Adipocyte (in vitro differentiated cells): ENCODE measurements around the gene MARVELD1.

ENCODE experiments used
- DNase-seq: peaks from one replicate; pipeline ENCODE4 v3.0.0-alpha.2; 2015; ENCODE audit warnings: low read depth
- H3K27me3 ChIP-seq: replicated peaks from 2 replicates; pipeline ENCODE4 v1.7.0; 2013; ENCODE audit warnings: mild to moderate bottlenecking, low read length, moderate library complexity; ENCODE audit not compliant: control insufficient read depth, insufficient read depth
- H3K36me3 ChIP-seq: 2 replicates; pipeline ENCODE4 v1.7.0; 2013; ENCODE audit warnings: low read length, mild to moderate bottlenecking, moderate library complexity; ENCODE audit not compliant: control insufficient read depth, insufficient read depth, severe bottlenecking
- H3K4me1 ChIP-seq: 2 replicates; pipeline ENCODE4 v1.7.0; 2013; ENCODE audit warnings: mild to moderate bottlenecking, low read length, moderate library complexity; ENCODE audit not compliant: control insufficient read depth, insufficient read depth
- H3K4me3 ChIP-seq: 2 replicates; pipeline ENCODE4 v1.7.0; 2013; ENCODE audit warnings: mild to moderate bottlenecking, low read length, moderate library complexity
- H3K9ac ChIP-seq: 2 replicates; pipeline ENCODE4 v1.7.0; 2013; ENCODE audit warnings: mild to moderate bottlenecking, low read length, moderate library complexity
- H3K9me3 ChIP-seq: 2 replicates; pipeline ENCODE4 v1.7.0; 2013; ENCODE audit warnings: mild to moderate bottlenecking, low read length, moderate library complexity; ENCODE audit not compliant: control insufficient read depth

Gene MARVELD1

GRCh38 chr10:97726636-97727178 lies 13.2 kb downstream of the MARVELD1 start:
- DNase-seq, result peak; percentile 58
- Histone ChIP-seq H3K27me3 (no peaks in the 10 kb centered on the region), H3K9me3 (no peaks in the 10 kb centered on the region), H3K9ac (peak overlapping the region; percentile 8), H3K36me3 (no peaks in the 10 kb centered on the region), H3K4me1 (peaks cover 20% of the 10 kb centered on the region), H3K4me3 (peak overlapping the region; percentile 62)

- Histone ChIP-seq H3K9ac (no peak overlapping the region), H3K36me3 (no peaks in the 10 kb centered on the region), H3K9me3 (no peaks in the 10 kb centered on the region), H3K27me3 (no peaks in the 10 kb centered on the region), H3K4me1 (peaks cover 20% of the 10 kb centered on the region), H3K4me3 (no peak overlapping the region)
- no peak for DNase-seq
These were observed 15.5 kb downstream of the MARVELD1 start for GRCh38 chr10:97729014-97729413.

GRCh38 chr10:97731346-97732051 lies 18.0 kb downstream of the MARVELD1 start:
- peak; percentile 93 for DNase-seq
- Histone ChIP-seq H3K4me1 (peaks cover 10% of the 10 kb centered on the region), H3K9me3 (no peaks in the 10 kb centered on the region), H3K9ac (no peak overlapping the region), H3K4me3 (no peak overlapping the region), H3K27me3 (no peaks in the 10 kb centered on the region), H3K36me3 (no peaks in the 10 kb centered on the region)

- no peaks in the 10 kb centered on the region for H3K27me3 ChIP-seq
- H3K4me3 ChIP-seq, result no peak overlapping the region
- peaks cover 5% of the 10 kb centered on the region for H3K4me1 ChIP-seq
- no peak for DNase-seq
- H3K36me3 ChIP-seq, result no peaks in the 10 kb centered on the region
- no peaks in the 10 kb centered on the region for H3K9me3 ChIP-seq
- no peak overlapping the region for H3K9ac ChIP-seq
These were observed 18.5 kb downstream of the MARVELD1 start for GRCh38 chr10:97732052-97732359.

GRCh38 chr10:97733256-97733655 lies 19.7 kb downstream of the MARVELD1 start:
- Histone ChIP-seq H3K4me3 (no peak overlapping the region), H3K9ac (no peak overlapping the region), H3K27me3 (no peaks in the 10 kb centered on the region), H3K4me1 (peaks cover 7% of the 10 kb centered on the region), H3K36me3 (no peaks in the 10 kb centered on the region), H3K9me3 (no peaks in the 10 kb centered on the region)
- no peak for DNase-seq

- peaks cover 12% of the 10 kb centered on the region for H3K4me1 ChIP-seq
- no peak overlapping the region for H3K9ac ChIP-seq
- DNase-seq, result no peak
- H3K9me3 ChIP-seq, result no peaks in the 10 kb centered on the region
- H3K4me3 ChIP-seq, result no peak overlapping the region
- H3K36me3 ChIP-seq, result no peaks in the 10 kb centered on the region
- no peaks in the 10 kb centered on the region for H3K27me3 ChIP-seq
These were observed 20.5 kb downstream of the MARVELD1 start for GRCh38 chr10:97734021-97734420.

- no peaks in the 10 kb centered on the region for H3K27me3 ChIP-seq
- peaks cover 13% of the 10 kb centered on the region for H3K36me3 ChIP-seq
- H3K9me3 ChIP-seq, result no peaks in the 10 kb centered on the region
- H3K9ac ChIP-seq, result peak overlapping the region; percentile 95
- no peak for DNase-seq
- H3K4me1 ChIP-seq, result peaks cover 10% of the 10 kb centered on the region
- H3K4me3 ChIP-seq, result peak overlapping the region; percentile 92
These were observed 22.9 kb downstream of the MARVELD1 start for GRCh38 chr10:97736403-97736901.

- DNase-seq, result peak; percentile 98
- no peaks in the 10 kb centered on the region for H3K27me3 ChIP-seq
- H3K4me3 ChIP-seq, result peak within 1 kb of the TSS; percentile 92
- peaks cover 9% of the 10 kb centered on the region for H3K4me1 ChIP-seq
- peak within 1 kb of the TSS; percentile 95 for H3K9ac ChIP-seq
- H3K9me3 ChIP-seq, result no peaks in the 10 kb centered on the region
- peaks cover 13% of the 10 kb centered on the region for H3K36me3 ChIP-seq
These were observed 23.6 kb downstream of the MARVELD1 start, which contains the start of gene ZFYVE27 for GRCh38 chr10:97736902-97737769. ZFYVE27 (plus strand) TSS chr10:97737128; CDS start chr10:97738478, 1,350 bp downstream.

GRCh38 chr10:97737770-97738265 lies 24.3 kb downstream of the MARVELD1 start:
- Histone ChIP-seq H3K36me3 (peaks cover 14% of the 10 kb centered on the region), H3K27me3 (no peaks in the 10 kb centered on the region), H3K4me1 (peaks cover 9% of the 10 kb centered on the region), H3K4me3 (peak overlapping the region; percentile 92), H3K9ac (peak overlapping the region; percentile 95), H3K9me3 (no peaks in the 10 kb centered on the region)
- no peak for DNase-seq

GRCh38 chr10:97738616-97739015 lies 25.1 kb downstream of the MARVELD1 start:
- Histone ChIP-seq H3K4me3 (peak overlapping the region; percentile 92), H3K36me3 (peaks cover 22% of the 10 kb centered on the region), H3K9ac (no peak overlapping the region), H3K27me3 (no peaks in the 10 kb centered on the region), H3K4me1 (peaks cover 9% of the 10 kb centered on the region), H3K9me3 (no peaks in the 10 kb centered on the region)
- no peak for DNase-seq

GRCh38 chr10:97740613-97741012 lies 27.1 kb downstream of the MARVELD1 start:
- Histone ChIP-seq H3K9ac (no peak overlapping the region), H3K36me3 (peaks cover 40% of the 10 kb centered on the region)

More at GRCh38 chr10:97740613-97741012, 27.1 kb downstream of the MARVELD1 start:
- Histone ChIP-seq H3K27me3 (no peaks in the 10 kb centered on the region), H3K4me3 (no peak overlapping the region), H3K4me1 (peaks cover 9% of the 10 kb centered on the region), H3K9me3 (no peaks in the 10 kb centered on the region)
- DNase-seq, result no peak
